H9 (cell line): ENCODE measurements around the gene TPBGL. TPM values are rescaled to one million over a fixed set of nuclear protein-coding genes. Genes with fewer than 3 reads are reported as not detected.

Experiments
- DNase-seq: peaks from one replicate; pipeline ENCODE4 v3.0.0-alpha.2; 2017
- H2AFZ ChIP-seq: one replicate; pipeline ENCODE4 v1.6.1; 2013; ENCODE audit warnings: mild to moderate bottlenecking, low read length, control low read depth, moderate library complexity
- H2AK5ac ChIP-seq: 2 replicates; pipeline ENCODE4 v1.6.1; 2013; ENCODE audit warnings: low read length, control low read depth, mixed read lengths; ENCODE audit not compliant: insufficient read length
- H2BK120ac ChIP-seq: one replicate; pipeline ENCODE4 v1.6.1; 2013; ENCODE audit warnings: low read depth, mild to moderate bottlenecking, low read length, control low read depth, inconsistent platforms; ENCODE audit not compliant: poor library complexity, severe bottlenecking
- H2BK12ac ChIP-seq: 2 replicates; pipeline ENCODE4 v1.6.1; 2013; ENCODE audit warnings: low read length, control low read depth, mixed read lengths, low read depth; ENCODE audit not compliant: insufficient read length
- H2BK15ac ChIP-seq: 2 replicates; pipeline ENCODE4 v1.6.1; 2013; ENCODE audit warnings: low read depth, low read length, control low read depth
- H2BK20ac ChIP-seq: one replicate; pipeline ENCODE4 v1.6.1; 2013; ENCODE audit warnings: low read depth, mild to moderate bottlenecking, low read length, control low read depth, inconsistent platforms; ENCODE audit not compliant: poor library complexity, severe bottlenecking
- H2BK5ac ChIP-seq: 2 replicates; pipeline ENCODE4 v1.6.1; 2013; ENCODE audit warnings: low read length, control low read depth, mixed read lengths; ENCODE audit not compliant: insufficient read length
- H3K14ac ChIP-seq: 2 replicates; pipeline ENCODE4 v1.6.1; 2013; ENCODE audit warnings: low read length, control low read depth; ENCODE audit not compliant: insufficient read depth
- H3K18ac ChIP-seq: 2 replicates; pipeline ENCODE4 v1.6.1; 2013; ENCODE audit warnings: low read depth, mild to moderate bottlenecking, mixed read lengths, low read length, control low read depth; ENCODE audit not compliant: insufficient read length
- H3K23ac ChIP-seq: 2 replicates; pipeline ENCODE4 v1.6.1; 2013; ENCODE audit warnings: low read length, control low read depth, mixed read lengths, low read depth; ENCODE audit not compliant: insufficient read length
- H3K23me2 ChIP-seq: 2 replicates; pipeline ENCODE4 v1.6.1; 2013; ENCODE audit warnings: low read depth, mild to moderate bottlenecking, mixed read lengths, low read length, control low read depth; ENCODE audit not compliant: insufficient read length, poor library complexity, severe bottlenecking
- H3K27ac ChIP-seq: 2 replicates; pipeline ENCODE4 v1.5.1; 2013; ENCODE audit warnings: low read length, control low read depth, mixed read lengths, low read depth; ENCODE audit not compliant: insufficient read length
- H3K27me3 ChIP-seq: 2 replicates; pipeline ENCODE4 v1.6.1; 2013; ENCODE audit warnings: low read length, control low read depth, inconsistent platforms; ENCODE audit not compliant: insufficient read depth
- H3K4ac ChIP-seq: 2 replicates; pipeline ENCODE4 v1.6.1; 2013; ENCODE audit warnings: low read depth, mild to moderate bottlenecking, control low read depth, inconsistent platforms, low read length, moderate library complexity
- H3K4me1 ChIP-seq: 2 replicates; pipeline ENCODE4 v1.6.1; 2013; ENCODE audit warnings: low read length, control low read depth, inconsistent platforms; ENCODE audit not compliant: insufficient read depth
- H3K4me2 ChIP-seq: 2 replicates; pipeline ENCODE4 v1.6.1; 2013; ENCODE audit warnings: low read length, control low read depth, mixed read lengths; ENCODE audit not compliant: insufficient read length, insufficient read depth
- H3K56ac ChIP-seq: 2 replicates; pipeline ENCODE4 v1.6.1; 2013; ENCODE audit warnings: low read depth, mild to moderate bottlenecking, mixed read lengths, low read length, control low read depth; ENCODE audit not compliant: insufficient read length
- H3K79me1 ChIP-seq: 2 replicates; pipeline ENCODE4 v1.6.1; 2013; ENCODE audit warnings: low read depth, mild to moderate bottlenecking, moderate library complexity, low read length, control low read depth, inconsistent platforms; ENCODE audit not compliant: insufficient read depth, poor library complexity, severe bottlenecking
- H3K79me2 ChIP-seq: 2 replicates; pipeline ENCODE4 v1.6.1; 2013; ENCODE audit warnings: low read length, control low read depth, inconsistent platforms; ENCODE audit not compliant: insufficient read depth
- H3K9ac ChIP-seq: 2 replicates; pipeline ENCODE4 v1.6.1; 2013; ENCODE audit warnings: low read length, control low read depth, mixed read lengths; ENCODE audit not compliant: insufficient read length; ENCODE audit errors: extremely low read depth
- H3K9me3 ChIP-seq: one replicate; pipeline ENCODE4 v1.6.1; 2013; ENCODE audit warnings: low read depth, low read length, inconsistent platforms; ENCODE audit not compliant: control insufficient read depth
- H3T11ph ChIP-seq: one replicate; pipeline ENCODE4 v1.6.1; 2013; ENCODE audit warnings: mild to moderate bottlenecking, low read length, control low read depth, inconsistent platforms
- H4K20me1 ChIP-seq: one replicate; pipeline ENCODE4 v1.6.1; 2013; ENCODE audit not compliant: control insufficient read depth, insufficient read length, insufficient read depth
- H4K5ac ChIP-seq: 2 replicates; pipeline ENCODE4 v1.6.1; 2013; ENCODE audit warnings: low read depth, mild to moderate bottlenecking, mixed read lengths, low read length, control low read depth; ENCODE audit not compliant: insufficient read length
- H4K8ac ChIP-seq: replicated peaks from 2 replicates; pipeline ENCODE4 v1.6.1; 2013; ENCODE audit warnings: low read length, control low read depth, mixed read lengths, low read depth; ENCODE audit not compliant: insufficient read length
- H4K91ac ChIP-seq: 2 replicates; pipeline ENCODE4 v1.6.1; 2013; ENCODE audit warnings: low read depth, mild to moderate bottlenecking, moderate library complexity, mixed read lengths, low read length, control low read depth; ENCODE audit not compliant: insufficient read length
- H3K27ac Mint-ChIP-seq, 3 experiments: 2 replicates in 2 of 3; 3 replicates in 1 of 3; pipeline ENCODE4 v1.8.0; 2020 to 2021; ENCODE audit warnings: mixed read lengths in 3 of 3, mild to moderate bottlenecking in 1 of 3, moderate library complexity in 1 of 3
- H3K27me3 Mint-ChIP-seq: 2 replicates; pipeline ENCODE4 v1.8.0; 2021; ENCODE audit warnings: low read depth, mild to moderate bottlenecking, moderate library complexity, mixed read lengths
- H3K36me3 Mint-ChIP-seq, 3 experiments: 2 replicates in 2 of 3; 3 replicates in 1 of 3; pipeline ENCODE4 v1.8.0; 2020 to 2021; ENCODE audit warnings: low read depth in 3 of 3, mixed read lengths in 3 of 3; ENCODE audit not compliant: insufficient read depth in 1 of 3
- H3K4me1 Mint-ChIP-seq, 2 experiments: 2 replicates each; pipeline ENCODE4 v1.8.0; 2020; ENCODE audit warnings: mixed read lengths in 2 of 2
- H3K4me3 Mint-ChIP-seq, 2 experiments: 2 replicates in 1 of 2; 3 replicates in 1 of 2; pipeline ENCODE4 v1.8.0; 2020 to 2021; ENCODE audit warnings: mild to moderate bottlenecking in 2 of 2, mixed read lengths in 2 of 2, moderate library complexity in 1 of 2
- H3K9me3 Mint-ChIP-seq, 2 experiments: 2 replicates in 1 of 2; 3 replicates in 1 of 2; pipeline ENCODE4 v1.8.0; 2020; ENCODE audit warnings: mild to moderate bottlenecking in 2 of 2, mixed read lengths in 2 of 2, moderate library complexity in 1 of 2
- WGBS: extraction: QIAGEN DNeasy Blood & Tissue Kit; methylation state at CpG from one replicate; pipeline ENCODE4 v1.1.7; 2013; ENCODE audit warnings: missing lambda C conversion rate, low lambda C conversion rate, mixed read lengths; ENCODE audit not compliant: insufficient read length; ENCODE audit errors: extremely low coverage; 5-methylcytosine and 5-hydroxymethylcytosine counted together
- total RNA-seq: library from RNA; stranded (reverse); gene quantifications from 2 replicates; pipeline ENCODE4 v1.2.1, GENCODE V29; 2021
- TF ChIP-seq, protein P1 (sequence below): fragments of 200-600 bp; sonication (generic); conservative IDR thresholded peaks from 3 replicates; pipeline ENCODE4 v1.8.0; 2021; ENCODE audit warnings: antibody characterized with exemption, mild to moderate bottlenecking

Gene TPBGL
- total RNA-seq, 1 experiment from 2014 or later = 0.61 TPM

DNA sequence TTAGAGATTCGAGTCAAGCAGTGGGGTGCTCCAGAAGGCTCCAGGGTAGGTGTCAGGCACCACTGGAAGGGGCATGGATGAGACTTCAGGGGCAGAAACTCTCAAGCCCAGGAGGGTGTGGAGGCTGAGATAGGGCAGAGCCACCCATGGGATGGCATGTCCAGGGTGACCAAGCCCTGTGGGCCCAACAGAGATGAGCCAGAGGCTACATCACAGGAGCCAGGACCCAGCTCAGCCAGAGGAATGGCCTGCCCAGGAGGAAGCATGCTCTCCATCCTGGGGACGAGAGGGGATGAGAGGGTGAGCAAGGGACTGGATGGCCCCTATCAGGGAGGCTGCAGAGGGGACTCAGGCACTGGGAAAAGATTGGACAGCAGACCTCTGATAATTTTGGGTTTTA lies 46.9 kb upstream of the TPBGL start:
- Histone ChIP-seq H3K18ac (no peak overlapping the region), H2AFZ (no peak overlapping the region), H2BK15ac (no peak overlapping the region), H2BK12ac (no peak overlapping the region), H3K56ac (no peak overlapping the region), H4K91ac (no peak overlapping the region), H3K79me1 (no peaks in the 10 kb centered on the region), H4K8ac (no peak overlapping the region), H3K9ac (no peak overlapping the region), H3K9me3 (no peaks in the 10 kb centered on the region), H2BK5ac (no peak overlapping the region), H2AK5ac (no peak overlapping the region), H4K20me1 (no peaks in the 10 kb centered on the region), H3K14ac (no peak overlapping the region), H3T11ph (no peak overlapping the region), H3K27ac (no peak overlapping the region), H3K4ac (no peak overlapping the region), H3K4me2 (no peak overlapping the region), H3K23me2 (no peaks in the 10 kb centered on the region), H3K23ac (no peak overlapping the region), H3K4me1 (no peaks in the 10 kb centered on the region; the same call in 1 of the 2 replicates), H3K79me2 (no peaks in the 10 kb centered on the region), H4K5ac (no peak overlapping the region), H3K27me3 (no peaks in the 10 kb centered on the region), H2BK20ac (no peak overlapping the region), H2BK120ac (no peak overlapping the region)
- TF ChIP-seq, protein P1, sequence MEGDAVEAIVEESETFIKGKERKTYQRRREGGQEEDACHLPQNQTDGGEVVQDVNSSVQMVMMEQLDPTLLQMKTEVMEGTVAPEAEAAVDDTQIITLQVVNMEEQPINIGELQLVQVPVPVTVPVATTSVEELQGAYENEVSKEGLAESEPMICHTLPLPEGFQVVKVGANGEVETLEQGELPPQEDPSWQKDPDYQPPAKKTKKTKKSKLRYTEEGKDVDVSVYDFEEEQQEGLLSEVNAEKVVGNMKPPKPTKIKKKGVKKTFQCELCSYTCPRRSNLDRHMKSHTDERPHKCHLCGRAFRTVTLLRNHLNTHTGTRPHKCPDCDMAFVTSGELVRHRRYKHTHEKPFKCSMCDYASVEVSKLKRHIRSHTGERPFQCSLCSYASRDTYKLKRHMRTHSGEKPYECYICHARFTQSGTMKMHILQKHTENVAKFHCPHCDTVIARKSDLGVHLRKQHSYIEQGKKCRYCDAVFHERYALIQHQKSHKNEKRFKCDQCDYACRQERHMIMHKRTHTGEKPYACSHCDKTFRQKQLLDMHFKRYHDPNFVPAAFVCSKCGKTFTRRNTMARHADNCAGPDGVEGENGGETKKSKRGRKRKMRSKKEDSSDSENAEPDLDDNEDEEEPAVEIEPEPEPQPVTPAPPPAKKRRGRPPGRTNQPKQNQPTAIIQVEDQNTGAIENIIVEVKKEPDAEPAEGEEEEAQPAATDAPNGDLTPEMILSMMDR = no peak
- no CpG with 5 or more reads among the region's 2 CpGs for WGBS
- no peak overlapping the region for H3K4me3 Mint-ChIP-seq
- H3K36me3 Mint-ChIP-seq = no peaks in the 10 kb centered on the region
- no peak overlapping the region for H3K27ac Mint-ChIP-seq
- H3K4me1 Mint-ChIP-seq = peaks cover 10 to 22% of the 10 kb centered on the region in 2 experiments
- no peaks in the 10 kb centered on the region for H3K27me3 Mint-ChIP-seq
- DNase-seq = no peak
- no peaks in the 10 kb centered on the region for H3K9me3 Mint-ChIP-seq
